Immature natural killer cell (primary cell): ENCODE results near the gene MDK. TPM values are rescaled to one million over a fixed set of nuclear protein-coding genes. Genes with fewer than 3 reads are reported as not detected.

ENCODE experiments used
- DNase-seq, 3 donors: peaks; one replicate each; pipeline ENCODE4 v3.0.0; 2022; ENCODE audit warnings: mixed read lengths in 1 of 3
- H3K27ac Mint-ChIP-seq, 6 donors: one replicate each; pipeline ENCODE4 v1.8.0; 2020; ENCODE audit warnings: mixed read lengths in 6 of 6, mild to moderate bottlenecking in 5 of 6, inconsistent platforms in 4 of 6, moderate library complexity in 3 of 6
- H3K27me3 Mint-ChIP-seq, 3 donors: one replicate each; pipeline ENCODE4 v1.8.0; 2020 to 2021; ENCODE audit warnings: low read depth in 3 of 3, mild to moderate bottlenecking in 3 of 3, mixed read lengths in 3 of 3, moderate library complexity in 3 of 3, inconsistent platforms in 1 of 3
- H3K36me3 Mint-ChIP-seq, 3 donors: one replicate each; pipeline ENCODE4 v1.8.0; 2020; ENCODE audit warnings: mixed read lengths in 3 of 3, inconsistent platforms in 2 of 3, mild to moderate bottlenecking in 2 of 3
- H3K4me1 Mint-ChIP-seq, 2 donors: one replicate each; pipeline ENCODE4 v1.8.0; 2020; ENCODE audit warnings: inconsistent platforms in 2 of 2, mild to moderate bottlenecking in 2 of 2, mixed read lengths in 2 of 2, moderate library complexity in 1 of 2
- H3K4me3 Mint-ChIP-seq, 5 donors: one replicate each; pipeline ENCODE4 v1.8.0; 2020; ENCODE audit warnings: mild to moderate bottlenecking in 5 of 5, mixed read lengths in 5 of 5, inconsistent platforms in 3 of 5, moderate library complexity in 3 of 5
- H3K9me3 Mint-ChIP-seq, 6 donors: one replicate each; pipeline ENCODE4 v1.8.0; 2020; ENCODE audit warnings: mild to moderate bottlenecking in 6 of 6, mixed read lengths in 6 of 6, inconsistent platforms in 4 of 6, moderate library complexity in 3 of 6
- polyA plus RNA-seq, 3 donors: library from polyadenylated mRNA; unstranded; fragments of 300-500 nt; fragmentation: Illumina TruSeq; gene quantifications; one replicate each; pipeline ENCODE4 v1.2.3, GENCODE V29; 2021

MDK gene, protein sequence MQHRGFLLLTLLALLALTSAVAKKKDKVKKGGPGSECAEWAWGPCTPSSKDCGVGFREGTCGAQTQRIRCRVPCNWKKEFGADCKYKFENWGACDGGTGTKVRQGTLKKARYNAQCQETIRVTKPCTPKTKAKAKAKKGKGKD
- under 1 TPM in 1 of 3 donors, not detected in 2; 0.44 TPM for polyA plus RNA-seq

DNA sequence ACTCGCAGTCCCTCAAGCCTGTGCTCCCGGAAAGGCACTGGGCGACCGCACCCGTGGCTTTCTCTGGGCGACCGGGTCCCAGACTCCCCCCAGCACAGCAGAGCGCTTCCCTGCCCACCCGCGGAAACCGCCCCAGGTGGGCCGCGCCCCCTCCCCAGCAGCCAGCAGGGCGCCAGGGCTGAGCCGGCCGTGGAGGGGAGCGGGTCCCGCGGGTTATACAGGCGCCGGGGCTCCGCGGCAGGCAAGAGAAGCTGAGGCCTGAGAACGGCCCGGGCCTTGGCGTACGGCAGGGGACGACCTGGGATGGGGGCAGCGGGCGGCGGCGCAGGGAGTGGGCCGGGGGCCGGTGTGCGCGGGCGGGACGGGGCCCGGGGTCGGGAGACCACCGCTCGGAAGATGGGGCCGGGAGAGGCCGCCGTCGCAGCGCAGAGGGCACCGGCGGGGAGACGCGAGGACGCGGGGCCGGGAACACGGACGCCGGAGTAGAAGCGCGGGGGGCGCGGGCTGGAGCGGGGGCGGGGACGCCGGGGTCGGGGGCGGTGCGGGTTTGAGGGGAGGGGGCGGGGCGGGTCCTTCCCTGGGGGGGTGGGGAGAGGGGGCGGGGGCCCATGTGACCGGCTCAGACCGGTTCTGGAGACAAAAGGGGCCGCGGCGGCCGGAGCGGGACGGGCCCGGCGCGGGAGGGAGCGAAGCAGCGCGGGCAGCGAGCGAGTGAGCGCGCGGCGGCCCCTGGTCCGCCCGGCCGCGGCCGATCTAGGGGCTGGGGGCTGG, at the start of gene MDK:
MDK (plus strand) TSS at position 622 of the 771 bp plus-strand sequence. CDS start 389 bp downstream, outside the sequence.
- peaks cover 14 to 22% of the 10 kb centered on the region in 2 donors for H3K4me1 Mint-ChIP-seq
- H3K4me3 Mint-ChIP-seq: peak within 1 kb of the TSS; percentile 68 to 87 (median 80)
- no peaks in the 10 kb centered on the region for H3K9me3 Mint-ChIP-seq
- H3K27me3 Mint-ChIP-seq: peaks cover 4 to 9% (median 8%) of the 10 kb centered on the region in 3 donors
- H3K27ac Mint-ChIP-seq: no peak within 1 kb of the TSS
- peaks cover 0 to 8% (median 0%) of the 10 kb centered on the region in 3 donors for H3K36me3 Mint-ChIP-seq
- no peak for DNase-seq

DNA sequence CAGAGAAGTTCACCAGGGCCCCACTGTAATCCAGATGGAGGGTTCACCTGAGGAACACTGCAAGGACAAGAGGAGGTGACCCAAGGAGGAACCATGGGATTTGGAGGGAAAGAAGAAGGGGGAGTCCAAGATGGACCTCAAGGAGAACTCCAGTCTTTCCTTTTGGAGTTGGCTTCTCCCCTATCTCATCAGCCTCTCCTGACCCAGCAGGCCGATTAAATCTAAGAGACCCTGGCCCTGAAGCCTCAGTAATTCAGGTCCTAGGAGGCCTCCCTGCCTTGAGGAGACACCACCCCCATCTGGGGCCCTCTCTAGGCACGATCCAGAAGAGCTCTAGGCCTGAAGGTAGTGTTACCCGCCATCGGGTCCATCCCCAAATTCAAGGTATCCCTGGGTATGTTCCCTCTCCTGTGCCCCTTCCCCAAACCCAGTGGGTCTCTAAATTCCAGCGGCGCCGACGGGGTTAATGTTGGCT, 49.3 kb upstream of the MDK start:
- Mint-ChIP-seq H3K36me3 (peaks cover 0 to 4% (median 0%) of the 10 kb centered on the region in 3 donors), H3K9me3 (no peaks in the 10 kb centered on the region), H3K27ac (no peak overlapping the region), H3K4me3 (peak overlapping the region; percentile 45 to 73 (median 48)), H3K27me3 (peaks cover 14 to 37% (median 25%) of the 10 kb centered on the region in 3 donors), H3K4me1 (peaks cover 24 to 28% of the 10 kb centered on the region in 2 donors)
- DNase-seq: no peak

DNA sequence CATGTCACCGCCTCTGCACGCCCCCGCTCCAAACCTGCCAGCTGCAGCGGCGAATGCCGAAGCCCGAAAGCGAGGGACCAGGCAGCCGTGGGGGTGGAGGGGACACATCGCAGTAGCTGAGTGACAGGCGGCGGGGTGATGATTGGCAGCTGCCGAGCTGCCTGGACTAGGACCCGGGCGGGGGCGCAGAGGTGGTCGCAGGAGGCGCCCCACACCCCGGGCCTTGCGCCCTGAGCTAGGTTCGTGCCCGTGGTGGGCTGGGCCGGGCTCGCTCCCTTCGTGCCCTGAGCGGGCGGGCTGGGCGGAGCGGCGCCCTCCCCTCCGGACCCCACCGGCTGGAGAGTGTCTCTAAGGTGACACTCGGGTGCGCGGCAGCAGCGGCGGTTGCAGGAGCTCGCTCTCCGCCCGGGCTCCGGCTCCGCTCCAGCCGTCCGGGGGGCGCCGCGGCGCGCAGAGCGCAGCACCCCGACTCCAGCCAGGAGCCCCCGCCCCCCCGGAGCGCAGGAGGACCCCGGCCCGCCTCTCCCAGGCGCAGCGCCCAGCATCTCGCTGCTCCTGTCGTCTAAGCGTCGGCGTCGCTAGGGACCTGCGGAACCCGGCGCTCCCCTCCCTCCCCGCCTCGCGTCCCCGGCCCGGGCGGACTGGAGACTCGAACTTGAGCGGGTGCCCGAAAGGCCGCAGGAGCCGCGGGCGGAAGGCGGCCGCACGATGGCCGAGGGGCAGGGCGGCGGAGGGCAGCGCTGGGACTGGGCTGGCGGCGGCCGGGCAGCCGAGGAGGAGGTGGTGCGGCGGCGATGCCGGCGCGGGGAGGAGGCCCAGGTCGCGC, 48.7 kb upstream of the MDK start:
- DNase-seq: no peak
- Mint-ChIP-seq H3K9me3 (no peaks in the 10 kb centered on the region), H3K4me1 (peaks cover 24 to 28% of the 10 kb centered on the region in 2 donors), H3K27ac (no peak overlapping the region), H3K4me3 (peak overlapping the region; percentile 45 to 73 (median 48)), H3K27me3 (peaks cover 15 to 39% (median 28%) of the 10 kb centered on the region in 3 donors), H3K36me3 (peaks cover 0 to 4% (median 0%) of the 10 kb centered on the region in 3 donors)

DNA sequence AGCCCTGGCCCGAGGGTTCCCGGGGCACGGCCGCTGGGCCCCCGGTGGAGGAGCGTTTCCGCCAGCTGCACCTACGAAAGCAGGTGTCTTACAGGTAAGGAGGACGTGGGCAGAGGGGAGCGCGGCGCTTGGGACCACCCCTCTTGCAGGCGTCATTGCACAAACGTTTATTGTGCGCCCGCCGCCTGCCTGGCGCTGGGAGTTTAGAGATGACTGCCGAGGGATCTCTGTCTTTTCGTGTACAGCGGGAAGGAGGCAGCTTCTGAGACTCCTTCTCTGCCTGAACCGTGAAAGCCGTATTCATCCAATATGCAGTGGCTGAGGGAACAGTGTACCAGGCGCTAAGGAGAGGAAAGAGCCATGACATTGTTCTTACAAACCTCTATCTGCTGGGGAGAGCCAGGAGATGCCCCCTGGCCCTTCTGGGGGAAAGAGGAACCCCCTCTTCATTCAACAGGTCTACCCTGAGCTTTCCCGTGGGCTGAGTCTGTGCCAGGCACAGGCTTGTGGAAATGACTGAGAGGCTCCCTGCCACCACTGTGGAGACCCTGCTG, 48.0 kb upstream of the MDK start:
- Mint-ChIP-seq H3K27ac (no peak overlapping the region), H3K36me3 (peaks cover 0 to 4% (median 0%) of the 10 kb centered on the region in 3 donors), H3K27me3 (peaks cover 13 to 40% (median 28%) of the 10 kb centered on the region in 3 donors), H3K9me3 (no peaks in the 10 kb centered on the region), H3K4me1 (peaks cover 24 to 28% of the 10 kb centered on the region in 2 donors), H3K4me3 (peak overlapping the region; percentile 44 to 68 (median 63))
- DNase-seq: no peak

DNA sequence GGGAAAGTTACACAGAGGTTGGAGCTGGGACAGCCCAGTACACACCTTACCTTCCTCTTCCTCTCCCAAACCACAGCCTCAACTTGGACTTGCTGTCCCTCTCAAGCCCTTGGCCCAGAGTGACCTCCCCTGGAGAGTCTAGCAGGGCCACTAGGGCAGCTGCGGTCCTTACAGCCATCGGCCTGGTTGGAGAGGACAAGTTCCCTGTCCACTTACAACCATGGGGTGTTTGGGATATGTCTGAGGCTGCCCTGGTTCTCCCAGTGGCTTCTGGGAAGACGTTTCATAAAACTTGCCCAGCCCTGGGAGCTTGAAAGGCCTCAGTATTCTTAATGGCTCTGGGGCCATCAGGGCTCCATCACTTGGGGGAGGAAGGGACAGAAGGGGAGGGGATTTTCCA, 47.3 kb upstream of the MDK start:
- H3K4me3 Mint-ChIP-seq: peak overlapping the region in 4 of 5 donors; percentile 7 to 51 (median 30)
- H3K27ac Mint-ChIP-seq: no peak overlapping the region
- H3K4me1 Mint-ChIP-seq: peaks cover 24 to 28% of the 10 kb centered on the region in 2 donors
- DNase-seq: no peak
- H3K27me3 Mint-ChIP-seq: peaks cover 13 to 43% (median 28%) of the 10 kb centered on the region in 3 donors
- peaks cover 0 to 4% (median 0%) of the 10 kb centered on the region in 3 donors for H3K36me3 Mint-ChIP-seq
- no peaks in the 10 kb centered on the region for H3K9me3 Mint-ChIP-seq

DNA sequence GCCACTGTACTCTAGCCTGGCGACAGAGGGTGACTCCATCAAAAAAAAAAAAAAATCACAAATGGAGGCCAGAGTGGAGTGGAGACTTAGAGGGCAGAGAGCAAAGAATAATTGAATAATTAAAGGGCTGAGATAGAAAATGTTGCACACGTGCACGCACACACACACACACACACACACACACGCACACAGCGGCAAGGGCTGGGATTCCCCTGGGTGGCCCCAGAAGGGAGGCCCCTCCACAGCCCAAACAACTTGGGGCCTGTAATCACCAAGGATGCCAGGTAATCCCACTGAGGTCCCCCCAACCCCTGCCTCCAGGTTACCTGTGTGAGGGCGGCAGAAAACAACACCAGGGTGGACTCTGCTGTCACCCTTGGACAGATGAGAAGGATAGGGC, 46.2 kb upstream of the MDK start:
- peaks cover 9 to 45% (median 30%) of the 10 kb centered on the region in 3 donors for H3K27me3 Mint-ChIP-seq
- H3K36me3 Mint-ChIP-seq: peaks cover 0 to 4% (median 0%) of the 10 kb centered on the region in 3 donors
- no peaks in the 10 kb centered on the region for H3K9me3 Mint-ChIP-seq
- peaks cover 23 to 25% of the 10 kb centered on the region in 2 donors for H3K4me1 Mint-ChIP-seq
- H3K27ac Mint-ChIP-seq: no peak overlapping the region
- no peak overlapping the region for H3K4me3 Mint-ChIP-seq
- no peak for DNase-seq

DNA sequence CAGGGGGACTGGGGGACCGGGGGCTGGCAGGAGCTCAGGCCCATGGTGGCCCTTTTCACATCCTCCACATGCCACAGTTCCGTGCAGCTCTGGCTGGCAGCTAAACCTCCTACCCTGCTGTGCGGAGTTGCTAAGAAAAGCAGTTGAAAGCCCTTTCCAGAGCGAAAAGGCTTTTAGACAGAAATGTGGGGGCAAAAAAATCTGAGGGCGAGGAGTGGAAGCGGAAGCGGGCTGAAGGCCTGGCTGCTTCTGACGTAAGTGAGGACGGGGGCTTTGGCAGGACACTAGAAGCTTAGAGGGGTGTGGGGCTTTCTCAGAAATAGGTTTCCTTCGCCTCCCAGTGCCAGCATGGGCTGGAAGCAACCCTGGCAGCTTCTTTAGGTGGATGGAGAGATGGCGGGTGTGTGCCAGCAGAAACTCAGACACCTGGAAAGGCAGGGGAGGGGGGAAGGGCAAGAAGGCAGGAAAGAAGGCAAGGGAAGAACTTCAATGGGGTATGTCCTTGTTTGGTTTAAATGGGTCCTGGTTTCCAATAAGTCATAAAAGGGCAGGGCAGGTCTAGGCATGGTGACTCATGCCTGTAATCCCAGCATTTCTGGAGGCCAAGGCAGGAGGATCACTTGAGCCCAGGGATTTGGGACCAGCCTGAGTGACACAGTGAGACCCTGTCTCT, 45.4 kb upstream of the MDK start:
- no peak for DNase-seq
- Mint-ChIP-seq H3K27ac (no peak overlapping the region), H3K4me3 (no peak overlapping the region), H3K36me3 (peaks cover 0 to 4% (median 0%) of the 10 kb centered on the region in 3 donors), H3K27me3 (peaks cover 7 to 38% (median 30%) of the 10 kb centered on the region in 3 donors), H3K9me3 (no peaks in the 10 kb centered on the region), H3K4me1 (peaks cover 17 to 20% of the 10 kb centered on the region in 2 donors)

DNA sequence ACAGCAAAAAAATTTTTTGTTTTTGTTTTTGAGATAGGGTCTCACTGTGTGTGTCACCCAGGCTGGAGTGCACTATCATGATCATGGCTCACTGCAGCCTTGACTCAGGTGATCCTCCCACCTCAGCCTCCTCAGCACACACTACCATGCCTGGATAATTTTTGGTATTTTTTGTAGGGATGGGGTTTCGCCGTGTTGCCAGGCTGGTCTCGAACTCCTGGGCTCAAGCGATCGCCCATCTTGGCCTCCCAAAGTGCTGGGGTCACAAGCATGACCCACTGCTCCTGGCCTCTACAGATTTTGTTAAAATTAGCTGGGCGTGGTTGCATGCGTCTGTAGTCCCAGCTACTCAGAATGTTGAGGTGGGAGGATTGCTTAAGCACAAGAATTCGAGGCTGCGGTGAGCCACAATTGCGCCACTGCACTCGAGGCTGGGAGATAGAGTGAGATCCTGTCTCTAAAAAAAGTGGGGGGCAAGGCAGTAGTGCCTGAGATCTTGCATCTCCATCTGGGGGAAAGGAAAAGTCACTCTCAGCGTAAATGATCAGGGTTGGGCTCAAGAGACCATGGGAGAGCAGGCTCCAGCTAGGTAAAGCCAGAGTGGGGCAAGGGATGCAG, 44.8 kb upstream of the MDK start:
- H3K27ac Mint-ChIP-seq: no peak overlapping the region
- no peak for DNase-seq
- peaks cover 7 to 32% (median 30%) of the 10 kb centered on the region in 3 donors for H3K27me3 Mint-ChIP-seq
- H3K9me3 Mint-ChIP-seq: no peaks in the 10 kb centered on the region
- H3K4me3 Mint-ChIP-seq: peak overlapping the region in 1 of 5 donors; percentile 6
- H3K4me1 Mint-ChIP-seq: peaks cover 11 to 14% of the 10 kb centered on the region in 2 donors
- H3K36me3 Mint-ChIP-seq: peaks cover 0 to 1% (median 0%) of the 10 kb centered on the region in 3 donors

DNA sequence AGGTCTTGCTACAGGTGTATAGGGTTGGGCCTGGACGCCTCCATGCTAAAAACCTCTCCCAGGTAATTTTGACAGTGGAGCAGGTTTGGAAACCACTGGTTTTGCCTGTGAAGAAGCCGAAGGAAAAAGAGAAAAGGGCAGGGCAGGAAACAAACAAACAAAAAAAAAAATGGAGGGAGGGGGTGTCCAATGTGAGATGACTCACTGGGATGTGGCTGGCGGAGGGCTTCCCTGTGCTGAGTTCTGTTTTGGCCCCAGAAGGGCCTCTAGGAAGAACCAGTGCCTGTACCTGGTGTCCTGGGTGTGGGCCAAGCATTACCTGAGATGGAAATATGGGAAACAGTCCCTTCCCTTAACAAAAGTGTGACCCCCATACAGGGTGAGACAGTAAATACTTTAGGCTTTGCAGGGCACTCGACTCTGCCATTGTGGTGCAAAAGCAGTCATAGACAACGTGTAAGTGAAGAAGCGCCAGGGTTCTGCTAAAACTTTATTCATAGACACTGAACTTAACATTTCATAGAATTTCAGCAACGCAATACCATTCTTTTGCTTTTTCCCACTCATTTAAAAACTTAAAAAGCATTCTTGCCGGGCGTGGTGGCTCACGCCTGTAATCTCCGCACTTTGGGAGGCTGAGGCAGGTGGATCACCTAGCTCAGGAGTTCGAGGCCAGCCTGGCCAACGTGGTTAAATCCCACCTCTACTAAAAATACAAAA, 43.7 kb upstream of the MDK start:
- H3K27ac Mint-ChIP-seq: no peak overlapping the region
- H3K4me1 Mint-ChIP-seq: peaks cover 5 to 8% of the 10 kb centered on the region in 2 donors
- no peak overlapping the region for H3K4me3 Mint-ChIP-seq
- no peak for DNase-seq
- H3K36me3 Mint-ChIP-seq: no peaks in the 10 kb centered on the region
- H3K9me3 Mint-ChIP-seq: no peaks in the 10 kb centered on the region
- H3K27me3 Mint-ChIP-seq: peaks cover 5 to 27% (median 23%) of the 10 kb centered on the region in 3 donors

DNA sequence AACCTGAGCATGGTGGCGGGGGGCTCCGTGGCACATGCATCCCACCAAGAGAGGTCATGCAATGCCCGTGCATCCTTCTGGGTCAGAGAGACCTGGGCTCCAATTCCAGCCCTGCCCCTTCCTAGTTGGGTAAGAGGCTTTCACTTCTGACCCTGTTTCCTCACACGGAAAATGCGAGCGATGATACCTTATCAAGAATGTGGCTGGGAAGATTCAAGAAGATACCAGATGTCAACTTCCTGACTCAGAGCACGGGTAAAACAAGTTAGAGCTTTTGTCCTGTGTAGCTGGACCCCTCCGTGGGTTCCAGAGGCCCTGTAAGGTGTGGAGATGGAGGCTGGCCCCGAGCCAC, 42.9 kb upstream of the MDK start:
- Mint-ChIP-seq H3K27ac (no peak overlapping the region), H3K36me3 (no peaks in the 10 kb centered on the region), H3K4me1 (peaks cover 1 to 5% of the 10 kb centered on the region in 2 donors), H3K27me3 (peaks cover 5 to 22% (median 21%) of the 10 kb centered on the region in 3 donors), H3K4me3 (no peak overlapping the region), H3K9me3 (no peaks in the 10 kb centered on the region)
- no peak for DNase-seq

DNA sequence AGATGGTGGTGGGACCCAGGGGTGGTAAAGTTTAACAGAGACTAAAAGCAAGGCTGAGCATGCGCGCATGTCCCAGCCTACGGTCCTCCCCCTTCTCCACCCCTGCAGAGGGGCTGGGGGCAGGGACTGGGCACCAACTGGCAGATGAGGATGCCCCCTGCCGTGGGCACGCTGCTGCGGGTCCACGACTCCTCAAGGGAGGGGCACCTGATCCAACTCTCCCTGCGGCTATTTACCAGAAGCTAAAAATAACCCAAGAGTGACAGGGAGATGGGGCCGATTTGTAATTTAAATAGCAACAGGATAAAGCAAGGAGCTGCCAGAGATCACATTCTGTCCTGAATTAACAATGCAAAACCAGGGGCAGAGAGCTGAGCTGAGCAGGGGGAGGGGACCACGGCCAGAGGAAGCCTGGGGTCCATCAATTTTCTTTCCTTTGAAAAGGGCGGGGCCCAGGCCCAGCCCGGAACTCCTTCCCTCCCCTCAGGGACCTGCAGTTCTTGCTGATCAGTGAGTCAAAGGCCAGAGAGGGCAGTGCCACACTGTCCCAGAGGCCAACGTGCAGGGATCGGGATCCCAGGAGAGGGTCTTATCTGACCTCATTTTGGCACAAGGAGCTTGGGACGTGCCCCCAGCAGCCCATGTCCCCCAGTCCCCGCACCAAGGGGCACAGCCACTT, 42.3 kb upstream of the MDK start:
- Mint-ChIP-seq H3K4me3 (no peak overlapping the region), H3K4me1 (peaks cover 0 to 3% of the 10 kb centered on the region in 2 donors), H3K27me3 (peaks cover 5 to 21% (median 18%) of the 10 kb centered on the region in 3 donors)

DNA sequence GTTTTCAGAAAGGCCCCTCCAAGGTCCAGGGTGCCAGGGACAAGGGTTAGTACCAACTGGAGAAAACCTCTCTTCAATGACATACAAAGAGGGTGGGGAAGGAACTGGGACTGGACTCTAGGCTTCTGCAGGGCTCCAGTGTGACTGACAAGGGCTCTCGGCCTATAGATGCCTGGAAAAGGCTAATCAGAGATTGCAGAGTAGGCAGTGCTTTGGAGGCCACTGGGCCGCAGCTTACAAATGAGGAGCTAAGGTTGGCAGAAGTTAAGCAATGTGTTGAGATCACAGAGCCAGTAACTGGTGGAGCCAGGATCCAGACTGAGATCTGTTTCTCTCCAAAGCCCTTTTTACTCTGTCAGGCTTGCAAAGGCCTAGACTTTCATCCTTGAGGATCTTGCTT, 41.7 kb upstream of the MDK start:
- Mint-ChIP-seq H3K9me3 (no peaks in the 10 kb centered on the region), H3K36me3 (no peaks in the 10 kb centered on the region), H3K4me3 (no peak overlapping the region), H3K27ac (no peak overlapping the region), H3K27me3 (peaks cover 5 to 17% (median 15%) of the 10 kb centered on the region in 3 donors), H3K4me1 (peaks cover 4 to 5% of the 10 kb centered on the region in 2 donors)
- DNase-seq: no peak

More for the DNA sequence above, 42.3 kb upstream of the MDK start:
- no peaks in the 10 kb centered on the region for H3K36me3 Mint-ChIP-seq
- H3K27ac Mint-ChIP-seq: no peak overlapping the region
- H3K9me3 Mint-ChIP-seq: no peaks in the 10 kb centered on the region
- DNase-seq: no peak
